ENCODE data around the gene PSMF1. TPM values are rescaled to one million over a fixed set of nuclear protein-coding genes. Genes with fewer than 3 reads are reported as not detected.

Gene PSMF1
- total and polyA plus RNA-seq, 2 of the 13 experiments (the other 11 are each of a cell fraction or from before 2014, with no cell fraction given): 82.5 to 86.0 TPM

DNA sequence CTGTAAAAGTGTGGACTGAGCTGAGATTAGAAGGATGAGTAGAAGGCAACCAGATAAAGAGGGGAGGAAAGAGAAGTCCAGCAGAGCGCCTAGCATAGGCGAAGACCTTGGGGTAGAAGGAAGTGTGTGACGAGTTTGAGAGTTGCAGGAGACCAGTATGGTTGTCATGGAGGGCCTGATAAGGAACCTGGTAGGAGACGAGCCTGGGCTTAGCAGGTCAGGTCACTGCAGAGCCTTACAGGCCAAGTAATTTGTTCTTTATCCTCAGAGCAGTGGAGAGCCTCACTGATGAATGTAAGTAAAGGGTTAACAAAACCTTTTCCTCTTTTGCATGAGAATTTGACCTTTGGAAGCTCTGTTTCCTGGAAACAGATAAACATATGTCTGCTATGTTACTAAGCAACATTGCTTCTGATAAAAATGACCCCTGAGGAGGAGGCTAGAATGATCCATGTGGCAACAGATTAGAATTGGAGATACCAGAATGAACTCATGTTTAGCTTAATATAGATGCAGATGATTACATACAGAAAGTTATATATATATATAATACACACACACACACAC is 69.3 kb downstream of the PSMF1 start (continued):
- TF ChIP-seq ZBTB34 (CRISPR knock-in tag; IDR thresholded peaks at IDR 0.05) (no peak), PCBP1 (IDR thresholded peaks at IDR 0.05; ENCODE audit: borderline replicate concordance, low read depth, low read length) (no peak), TFDP2 (CRISPR knock-in tag; IDR thresholded peaks at IDR 0.05) (0 out of 2 replicates have a peak, but pooled peaks have one; percentile 37), ZFP1 (CRISPR knock-in tag; IDR thresholded peaks at IDR 0.05) (peak; percentile 63), RNF219 (CRISPR knock-in tag; IDR thresholded peaks at IDR 0.05) (no peak), ZNF749 (CRISPR knock-in tag; IDR thresholded peaks at IDR 0.05; ENCODE audit: borderline replicate concordance) (no peak), ATF3 (CRISPR knock-in tag; IDR thresholded peaks at IDR 0.05) (no peak), ZNF792 (CRISPR knock-in tag; IDR thresholded peaks at IDR 0.05) (peak; percentile 78; the same call in 1 of the 2 replicates), NCOA5 (CRISPR knock-in tag; IDR thresholded peaks at IDR 0.05) (no peak), ZNF468 (CRISPR knock-in tag; IDR thresholded peaks at IDR 0.05) (no peak), ZSCAN25 (CRISPR knock-in tag; IDR thresholded peaks at IDR 0.05) (no peak), TAF1 (CRISPR knock-in tag; IDR thresholded peaks at IDR 0.05) (no peak), ZNF788 (CRISPR knock-in tag; IDR thresholded peaks at IDR 0.05; ENCODE audit: borderline replicate concordance) (peak; percentile 51; the same call in 1 of the 2 replicates), HDAC6 (IDR thresholded peaks at IDR 0.05; ENCODE audit: low read depth, low read length) (no peak), ZNF761 (CRISPR knock-in tag; conservative IDR thresholded peaks at IDR 0.05) (no peak), ONECUT2 (CRISPR knock-in tag; IDR thresholded peaks at IDR 0.05) (no peak)
- TF ChIP-seq, protein P1, sequence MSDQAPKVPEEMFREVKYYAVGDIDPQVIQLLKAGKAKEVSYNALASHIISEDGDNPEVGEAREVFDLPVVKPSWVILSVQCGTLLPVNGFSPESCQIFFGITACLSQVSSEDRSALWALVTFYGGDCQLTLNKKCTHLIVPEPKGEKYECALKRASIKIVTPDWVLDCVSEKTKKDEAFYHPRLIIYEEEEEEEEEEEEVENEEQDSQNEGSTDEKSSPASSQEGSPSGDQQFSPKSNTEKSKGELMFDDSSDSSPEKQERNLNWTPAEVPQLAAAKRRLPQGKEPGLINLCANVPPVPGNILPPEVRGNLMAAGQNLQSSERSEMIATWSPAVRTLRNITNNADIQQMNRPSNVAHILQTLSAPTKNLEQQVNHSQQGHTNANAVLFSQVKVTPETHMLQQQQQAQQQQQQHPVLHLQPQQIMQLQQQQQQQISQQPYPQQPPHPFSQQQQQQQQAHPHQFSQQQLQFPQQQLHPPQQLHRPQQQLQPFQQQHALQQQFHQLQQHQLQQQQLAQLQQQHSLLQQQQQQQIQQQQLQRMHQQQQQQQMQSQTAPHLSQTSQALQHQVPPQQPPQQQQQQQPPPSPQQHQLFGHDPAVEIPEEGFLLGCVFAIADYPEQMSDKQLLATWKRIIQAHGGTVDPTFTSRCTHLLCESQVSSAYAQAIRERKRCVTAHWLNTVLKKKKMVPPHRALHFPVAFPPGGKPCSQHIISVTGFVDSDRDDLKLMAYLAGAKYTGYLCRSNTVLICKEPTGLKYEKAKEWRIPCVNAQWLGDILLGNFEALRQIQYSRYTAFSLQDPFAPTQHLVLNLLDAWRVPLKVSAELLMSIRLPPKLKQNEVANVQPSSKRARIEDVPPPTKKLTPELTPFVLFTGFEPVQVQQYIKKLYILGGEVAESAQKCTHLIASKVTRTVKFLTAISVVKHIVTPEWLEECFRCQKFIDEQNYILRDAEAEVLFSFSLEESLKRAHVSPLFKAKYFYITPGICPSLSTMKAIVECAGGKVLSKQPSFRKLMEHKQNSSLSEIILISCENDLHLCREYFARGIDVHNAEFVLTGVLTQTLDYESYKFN (CRISPR knock-in tag; conservative IDR thresholded peaks at IDR 0.05): peak; percentile 81
- TF ChIP-seq, protein P2, sequence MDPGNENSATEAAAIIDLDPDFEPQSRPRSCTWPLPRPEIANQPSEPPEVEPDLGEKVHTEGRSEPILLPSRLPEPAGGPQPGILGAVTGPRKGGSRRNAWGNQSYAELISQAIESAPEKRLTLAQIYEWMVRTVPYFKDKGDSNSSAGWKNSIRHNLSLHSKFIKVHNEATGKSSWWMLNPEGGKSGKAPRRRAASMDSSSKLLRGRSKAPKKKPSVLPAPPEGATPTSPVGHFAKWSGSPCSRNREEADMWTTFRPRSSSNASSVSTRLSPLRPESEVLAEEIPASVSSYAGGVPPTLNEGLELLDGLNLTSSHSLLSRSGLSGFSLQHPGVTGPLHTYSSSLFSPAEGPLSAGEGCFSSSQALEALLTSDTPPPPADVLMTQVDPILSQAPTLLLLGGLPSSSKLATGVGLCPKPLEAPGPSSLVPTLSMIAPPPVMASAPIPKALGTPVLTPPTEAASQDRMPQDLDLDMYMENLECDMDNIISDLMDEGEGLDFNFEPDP (CRISPR knock-in tag; conservative IDR thresholded peaks at IDR 0.05): no peak
- TF ChIP-seq, protein P3, sequence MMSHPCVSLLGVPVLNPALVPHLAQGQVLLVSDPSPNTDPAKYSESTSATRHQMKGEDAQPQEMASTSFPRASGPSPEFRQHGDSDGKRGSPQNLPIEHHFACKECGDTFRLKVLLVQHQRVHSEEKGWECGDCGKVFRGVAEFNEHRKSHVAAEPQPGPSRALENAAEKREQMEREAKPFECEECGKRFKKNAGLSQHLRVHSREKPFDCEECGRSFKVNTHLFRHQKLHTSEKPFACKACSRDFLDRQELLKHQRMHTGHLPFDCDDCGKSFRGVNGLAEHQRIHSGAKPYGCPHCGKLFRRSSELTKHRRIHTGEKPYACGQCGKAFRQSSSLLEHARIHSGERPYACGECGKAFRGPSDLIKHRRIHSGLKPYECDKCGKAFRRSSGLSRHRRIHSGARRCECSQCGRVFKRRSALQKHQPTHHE (CRISPR knock-in tag; IDR thresholded peaks at IDR 0.05; ENCODE audit: borderline replicate concordance): no peak
